Neural cell (in vitro differentiated cells): ENCODE data around the gene DNAAF3.

Experiments
- CTCF ChIP-seq: fragments of 450-650 bp; IDR thresholded peaks from 2 replicates; pipeline ENCODE4 v1.5.1; 2014; ENCODE audit warnings: antibody characterized with exemption, mild to moderate bottlenecking, moderate library complexity; ENCODE audit not compliant: poor library complexity, severe bottlenecking
- EP300 ChIP-seq: fragments of 450-650 bp; conservative IDR thresholded peaks from 2 replicates; pipeline ENCODE4 v1.6.1; 2014; ENCODE audit warnings: antibody characterized with exemption, mild to moderate bottlenecking, moderate library complexity; ENCODE audit not compliant: poor library complexity, severe bottlenecking
- TAF1 ChIP-seq: IDR thresholded peaks from 2 replicates; pipeline ENCODE4 v1.6.1; 2012; ENCODE audit warnings: low read depth

GRCh38 chr19:55188625-55189024 lies 22.2 kb upstream of the DNAAF3 start:
- TF ChIP-seq EP300 (no peak), CTCF (no peak), TAF1 (no peak)
